Measurements from ENCODE around the gene GRIA4. TPM values are rescaled to one million over a fixed set of nuclear protein-coding genes. Genes with fewer than 3 reads are reported as not detected.

GRIA4 gene
- polyA plus RNA-seq, 1 donor from 2014 or later = not detected

GRCh38 chr11:106017093-106017492, 407.2 kb downstream of the GRIA4 start:
- H3K36me3 Mint-ChIP-seq = peaks cover 10% of the 10 kb centered on the region
- H3K4me3 Mint-ChIP-seq = no peak overlapping the region
- H3K4me1 Mint-ChIP-seq = peaks cover 29 to 47% (median 47%) of the 10 kb centered on the region in 3 donors
- H3K9me3 Mint-ChIP-seq = no peaks in the 10 kb centered on the region
- no peaks in the 10 kb centered on the region for H3K27me3 Mint-ChIP-seq
- no peak overlapping the region for H3K27ac Mint-ChIP-seq

GRCh38 chr11:106021181-106021966, 411.5 kb downstream of the GRIA4 start:
- H3K4me1 Mint-ChIP-seq = peaks cover 30 to 44% (median 38%) of the 10 kb centered on the region in 3 donors
- H3K36me3 Mint-ChIP-seq = peaks cover 5% of the 10 kb centered on the region
- no peaks in the 10 kb centered on the region for H3K27me3 Mint-ChIP-seq
- H3K9me3 Mint-ChIP-seq = no peaks in the 10 kb centered on the region
- peak overlapping the region; percentile 75 to 97 (median 83) for H3K27ac Mint-ChIP-seq
- peak overlapping the region; percentile 89 to 99 (median 96) for H3K4me3 Mint-ChIP-seq

GRCh38 chr11:106021967-106022794, 412.3 kb downstream of the GRIA4 start, which contains the start of gene MSANTD4:
Gene MSANTD4, minus strand, starts transcription at chr11:106022240. Its CDS starts 11,323 bp downstream, at chr11:106010917.
- H3K4me1 Mint-ChIP-seq = peaks cover 28 to 38% (median 34%) of the 10 kb centered on the region in 3 donors

GRCh38 chr11:106022795-106023275, 413.0 kb downstream of the GRIA4 start:
- peaks cover 5% of the 10 kb centered on the region for H3K36me3 Mint-ChIP-seq
- H3K27me3 Mint-ChIP-seq = no peaks in the 10 kb centered on the region
- H3K27ac Mint-ChIP-seq = peak overlapping the region; percentile 75 to 97 (median 83)
- peaks cover 0 to 4% (median 2%) of the 10 kb centered on the region in 3 donors for H3K9me3 Mint-ChIP-seq
- peaks cover 24 to 38% (median 34%) of the 10 kb centered on the region in 3 donors for H3K4me1 Mint-ChIP-seq
- H3K4me3 Mint-ChIP-seq = peak overlapping the region; percentile 89 to 99 (median 96)

More at GRCh38 chr11:106021967-106022794, 412.3 kb downstream of the GRIA4 start, which contains the start of gene MSANTD4:
- peaks cover 5% of the 10 kb centered on the region for H3K36me3 Mint-ChIP-seq
- H3K27me3 Mint-ChIP-seq = no peaks in the 10 kb centered on the region
- no peaks in the 10 kb centered on the region for H3K9me3 Mint-ChIP-seq
- peak within 1 kb of the TSS; percentile 75 to 97 (median 83) for H3K27ac Mint-ChIP-seq
- H3K4me3 Mint-ChIP-seq = peak within 1 kb of the TSS; percentile 89 to 99 (median 96)

- H3K4me3 Mint-ChIP-seq = no peak overlapping the region
- peaks cover 20% of the 10 kb centered on the region for H3K27me3 Mint-ChIP-seq
- H3K27ac Mint-ChIP-seq = no peak overlapping the region
- peaks cover 2% of the 10 kb centered on the region for H3K36me3 Mint-ChIP-seq
- no peaks in the 10 kb centered on the region for H3K4me1 Mint-ChIP-seq
- peaks cover 0 to 4% (median 2%) of the 10 kb centered on the region in 3 donors for H3K9me3 Mint-ChIP-seq
Measured at GRCh38 chr11:106030609-106031008, 420.7 kb downstream of the GRIA4 start.

GRCh38 chr11:106031202-106031810, 421.4 kb downstream of the GRIA4 start:
- Mint-ChIP-seq H3K9me3 (peaks cover 0 to 4% (median 2%) of the 10 kb centered on the region in 3 donors), H3K4me3 (no peak overlapping the region), H3K4me1 (no peaks in the 10 kb centered on the region), H3K36me3 (peaks cover 2% of the 10 kb centered on the region), H3K27ac (no peak overlapping the region), H3K27me3 (peaks cover 20% of the 10 kb centered on the region)
